D721Med (cell line): Measurements from ENCODE around the gene LDB2.
A peak's percentile ranks its signal among the peaks of the same experiment; 100 is the strongest.

Experiments used
- DNase-seq: peaks from one replicate; pipeline ENCODE4 v3.0.0; 2011; ENCODE audit warnings: low spot score; ENCODE audit not compliant: insufficient read length
- FAIRE-seq: peaks from 2 replicates; lab custom pipeline; 2011; peaks lifted over from hg19 to GRCh38; lab: Jason Lieb, UNC
- CTCF ChIP-seq: IDR thresholded peaks from 2 replicates; pipeline ENCODE4 v1.5.1; 2012; ENCODE audit warnings: mild to moderate bottlenecking, control low read depth; ENCODE audit not compliant: insufficient read depth; ENCODE audit errors: missing control alignments

The LDB2 gene

GRCh38 chr4:16521156-16521915 lies 377.1 kb downstream of the LDB2 start:
- no peak for TF ChIP-seq CTCF
- FAIRE-seq (no peak), DNase-seq (no peak)

GRCh38 chr4:16516796-16517439 lies 381.5 kb downstream of the LDB2 start:
- DNase-seq, result no peak

GRCh38 chr4:16513876-16514275 lies 384.6 kb downstream of the LDB2 start:
- DNase-seq (no peak), FAIRE-seq (no peak)
- no peak for TF ChIP-seq CTCF

More at GRCh38 chr4:16516796-16517439, 381.5 kb downstream of the LDB2 start:
- FAIRE-seq, result no peak
- TF ChIP-seq CTCF, result peak; percentile 77

- no peak for FAIRE-seq
- no peak for TF ChIP-seq CTCF
- DNase-seq, result no peak
These were observed 389.5 kb downstream of the LDB2 start for GRCh38 chr4:16508968-16509367.

GRCh38 chr4:16505726-16506125 lies 392.7 kb downstream of the LDB2 start:
- FAIRE-seq (no peak), DNase-seq (no peak)
- TF ChIP-seq CTCF, result peak; percentile 34

- no peak for TF ChIP-seq CTCF
- FAIRE-seq, result no peak
- no peak for DNase-seq
These were observed 393.2 kb downstream of the LDB2 start for GRCh38 chr4:16505267-16505666.
